Smooth muscle cell (in vitro differentiated cells): ENCODE data around the gene CHN2. TPM values are rescaled to one million over a fixed set of nuclear protein-coding genes. Genes with fewer than 3 reads are reported as not detected.

ENCODE experiments used
- DNase-seq: peaks from one replicate; lab custom pipeline; 2025; ENCODE audit not compliant: unreplicated experiment; lab: John Stamatoyannopoulos, UW
- H2AFZ ChIP-seq: fragments of 200-600 bp; sonication (generic); 2 replicates; pipeline ENCODE4 v1.6.0; 2016; ENCODE audit warnings: antibody characterized with exemption, low read depth, mild to moderate bottlenecking
- H3F3A ChIP-seq: fragments of 200-600 bp; sonication (generic); 2 replicates; pipeline ENCODE4 v1.6.0; 2017; ENCODE audit warnings: antibody characterized with exemption, low read depth
- H3K27ac ChIP-seq: fragments of 200-600 bp; sonication (generic); 2 replicates; pipeline ENCODE4 v1.5.1; 2016; ENCODE audit warnings: low read depth, mild to moderate bottlenecking
- H3K27me3 ChIP-seq: fragments of 200-600 bp; sonication (generic); 2 replicates; pipeline ENCODE4 v1.6.1; 2016; ENCODE audit warnings: low read depth, mild to moderate bottlenecking
- H3K36me3 ChIP-seq: fragments of 200-600 bp; sonication (generic); 2 replicates; pipeline ENCODE4 v1.5.1; 2016; ENCODE audit warnings: low read depth
- H3K4me1 ChIP-seq: fragments of 200-600 bp; sonication (generic); 2 replicates; pipeline ENCODE4 v1.5.1; 2016; ENCODE audit warnings: low read depth
- H3K4me2 ChIP-seq: fragments of 200-600 bp; sonication (generic); 2 replicates; pipeline ENCODE4 v1.6.0; 2016; ENCODE audit warnings: mild to moderate bottlenecking
- H3K4me3 ChIP-seq: fragments of 200-600 bp; sonication (generic); 2 replicates; pipeline ENCODE4 v1.5.1; 2016; ENCODE audit warnings: mild to moderate bottlenecking
- H3K79me2 ChIP-seq: fragments of 200-600 bp; sonication (generic); 2 replicates; pipeline ENCODE4 v1.6.0; 2016; ENCODE audit warnings: low read depth, mild to moderate bottlenecking
- H3K9ac ChIP-seq: fragments of 200-600 bp; sonication (generic); 2 replicates; pipeline ENCODE4 v1.6.0; 2016; ENCODE audit warnings: low read depth
- H3K9me3 ChIP-seq: fragments of 200-600 bp; sonication (generic); replicated peaks from 2 replicates; pipeline ENCODE4 v1.5.1; 2016; ENCODE audit warnings: low read depth
- H4K20me1 ChIP-seq: fragments of 200-600 bp; sonication (generic); 2 replicates; pipeline ENCODE4 v1.6.0; 2016; ENCODE audit warnings: low read depth
- CTCF ChIP-seq: fragments of 200-600 bp; sonication (generic); IDR thresholded peaks from 2 replicates; pipeline ENCODE4 v1.5.1; 2017; ENCODE audit warnings: borderline replicate concordance, mild to moderate bottlenecking, antibody characterized with exemption; ENCODE audit not compliant: insufficient read depth, poor library complexity, severe bottlenecking
- WGBS: methylation state at CpG from one replicate; pipeline ENCODE4 v1.1.7; 2016; ENCODE audit warnings: low lambda C conversion rate; 5-methylcytosine and 5-hydroxymethylcytosine counted together
- polyA plus RNA-seq: library from polyadenylated mRNA; unstranded; fragments of >200 nt; fragmentation: Nextera tagmentation; extraction: Ambion mirVana; gene quantifications from 2 replicates; pipeline ENCODE4 v1.2.1, GENCODE V29; 2016
- total RNA-seq: library from RNA; depleted of rRNA; stranded (reverse); fragments of >200 nt; gene quantifications from 2 replicates; pipeline ENCODE4 v1.2.3, GENCODE V29; 2014

Gene CHN2
- total and polyA plus RNA-seq, 2 experiments from 2014 or later: 7.4 to 20.7 TPM

DNA sequence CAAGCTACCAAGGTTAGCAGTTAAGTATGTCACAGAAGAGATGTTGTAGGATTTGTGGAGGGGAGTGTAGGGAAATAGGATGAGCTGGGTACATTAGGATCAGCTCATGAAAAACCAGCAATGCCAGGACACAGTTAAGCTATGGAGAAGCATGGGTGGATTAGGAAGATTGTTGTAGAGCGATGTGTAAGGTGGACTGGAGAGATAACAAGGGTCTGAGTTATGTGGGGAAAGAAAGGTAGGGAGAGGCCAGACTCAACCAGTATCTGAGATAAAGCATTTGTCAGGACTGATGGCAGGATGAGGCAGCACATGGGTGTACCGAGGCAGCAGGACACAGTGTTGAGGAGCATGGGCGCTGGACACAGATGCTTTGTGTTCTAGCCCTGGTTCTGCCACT lies 283.7 kb downstream of the CHN2 start:
- H3K9me3 ChIP-seq: no peaks in the 10 kb centered on the region
- no peaks in the 10 kb centered on the region for H4K20me1 ChIP-seq
- TF ChIP-seq CTCF: no peak
- DNase-seq: no peak
- H3K4me1 ChIP-seq: peaks cover 35% of the 10 kb centered on the region
- H3K27me3 ChIP-seq: no peaks in the 10 kb centered on the region
- H2AFZ ChIP-seq: no peak overlapping the region
- peaks cover 3% of the 10 kb centered on the region for H3K79me2 ChIP-seq
- no peak overlapping the region for H3K27ac ChIP-seq
- 88% methylated on average over 3 of the region's 3 CpGs for WGBS
- H3K4me2 ChIP-seq: no peak overlapping the region
- H3F3A ChIP-seq: no peaks in the 10 kb centered on the region
- H3K4me3 ChIP-seq: no peak overlapping the region
- H3K36me3 ChIP-seq: no peaks in the 10 kb centered on the region
- no peak overlapping the region for H3K9ac ChIP-seq

DNA sequence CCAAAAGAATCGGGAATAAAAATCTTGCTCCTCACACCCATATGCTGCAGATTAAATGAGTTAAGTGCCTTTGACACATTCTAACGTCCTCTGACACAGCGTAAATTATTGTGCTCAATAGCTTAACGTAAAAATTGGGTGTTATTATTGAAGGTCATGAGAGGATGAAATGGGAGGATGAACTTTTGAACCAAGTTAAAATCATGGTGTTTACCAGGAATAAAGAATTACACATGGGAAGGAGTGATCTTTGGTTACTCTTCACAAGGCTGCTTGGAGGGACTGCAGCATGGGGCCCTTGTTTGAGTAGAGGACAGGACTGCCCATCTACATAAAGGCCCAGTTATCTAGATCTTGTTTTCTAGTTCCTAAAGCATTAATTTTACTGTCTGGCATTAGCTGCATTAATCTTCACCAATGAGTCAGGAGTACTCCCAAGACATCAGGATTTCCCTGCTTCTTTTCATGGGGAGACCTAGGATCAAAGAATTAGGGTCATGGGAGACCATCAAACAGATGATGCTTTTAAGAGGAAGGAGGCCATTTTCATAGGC lies 284.2 kb downstream of the CHN2 start:
- H3K79me2 ChIP-seq: peaks cover 3% of the 10 kb centered on the region
- DNase-seq: no peak
- H3K4me1 ChIP-seq: peaks cover 38% of the 10 kb centered on the region
- no peaks in the 10 kb centered on the region for H3K36me3 ChIP-seq
- H3K4me2 ChIP-seq: peak overlapping the region; percentile 66
- no peak overlapping the region for H3K4me3 ChIP-seq
- no peaks in the 10 kb centered on the region for H3K27me3 ChIP-seq
- H3K27ac ChIP-seq: peak overlapping the region; percentile 49
- H3F3A ChIP-seq: no peaks in the 10 kb centered on the region
- H3K9me3 ChIP-seq: no peaks in the 10 kb centered on the region
- no peak overlapping the region for H3K9ac ChIP-seq
- H2AFZ ChIP-seq: no peak overlapping the region
- no peak for TF ChIP-seq CTCF
- 85% methylated on average over 4 of the region's 4 CpGs for WGBS
- H4K20me1 ChIP-seq: no peaks in the 10 kb centered on the region

GRCh38 chr7:29479301-29480200 lies 285.0 kb downstream of the CHN2 start:
- no peak for TF ChIP-seq CTCF
- Histone ChIP-seq H3K4me1 (peaks cover 38% of the 10 kb centered on the region), H3K4me3 (no peak overlapping the region), H3K27ac (peak overlapping the region; percentile 49), H3K9me3 (no peaks in the 10 kb centered on the region), H3K27me3 (no peaks in the 10 kb centered on the region), H3K79me2 (no peaks in the 10 kb centered on the region), H3F3A (no peaks in the 10 kb centered on the region), H3K36me3 (no peaks in the 10 kb centered on the region), H2AFZ (peak overlapping the region; percentile 50), H4K20me1 (no peaks in the 10 kb centered on the region), H3K9ac (no peak overlapping the region), H3K4me2 (peak overlapping the region; percentile 66)
- DNase-seq: no peak
- WGBS: 55% methylated on average over 17 of the region's 17 CpGs

- H3F3A ChIP-seq: no peaks in the 10 kb centered on the region
- H3K27me3 ChIP-seq: no peaks in the 10 kb centered on the region
- no peaks in the 10 kb centered on the region for H4K20me1 ChIP-seq
- H3K79me2 ChIP-seq: no peaks in the 10 kb centered on the region
- no peaks in the 10 kb centered on the region for H3K9me3 ChIP-seq
- H3K4me1 ChIP-seq: peaks cover 43% of the 10 kb centered on the region
- H3K4me2 ChIP-seq: peak overlapping the region; percentile 66
- peak overlapping the region; percentile 50 for H2AFZ ChIP-seq
- no peak for TF ChIP-seq CTCF
- H3K9ac ChIP-seq: no peak overlapping the region
- 65% methylated on average over 5 of the region's 5 CpGs for WGBS
- peak overlapping the region; percentile 8 for H3K4me3 ChIP-seq
- H3K36me3 ChIP-seq: no peaks in the 10 kb centered on the region
- DNase-seq: no peak
- H3K27ac ChIP-seq: peak overlapping the region; percentile 49
Observed at GRCh38 chr7:29480451-29480850, 285.9 kb downstream of the CHN2 start.
